ENCODE data around the gene ABHD8. TPM values are rescaled to one million over a fixed set of nuclear protein-coding genes. Genes with fewer than 3 reads are reported as not detected.
A peak's percentile ranks its signal among the peaks of the same experiment; 100 is the strongest.

The ABHD8 gene
- total and polyA plus RNA-seq, 2 of the 13 experiments (the other 11 are each of a cell fraction or from before 2014, with no cell fraction given), result 6.3 to 7.2 TPM

- peak; percentile 82 for TF ChIP-seq YY1 (IDR thresholded peaks at IDR 0.05; ENCODE audit: insufficient read depth, insufficient replicate concordance, low read depth, low read length)
- TF ChIP-seq ZIK1 (CRISPR knock-in tag; IDR thresholded peaks at IDR 0.05; ENCODE audit: borderline replicate concordance, low read depth), result no peak
- 0 out of 2 replicates have a peak, but pooled peaks have one; percentile 41 for TF ChIP-seq ZNF337 (CRISPR knock-in tag; IDR thresholded peaks at IDR 0.05; ENCODE audit: borderline replicate concordance, low read depth)
- TF ChIP-seq DDIT3 (CRISPR knock-in tag; IDR thresholded peaks at IDR 0.05), result no peak
- no peak for TF ChIP-seq SMAD9 (CRISPR knock-in tag; IDR thresholded peaks at IDR 0.05)
- no peak for TF ChIP-seq NPAS2 (CRISPR knock-in tag; IDR thresholded peaks at IDR 0.05; ENCODE audit: borderline replicate concordance)
- TF ChIP-seq ZNF256 (CRISPR knock-in tag; conservative IDR thresholded peaks at IDR 0.05), result no peak; the same call in 1 of the 2 replicates
- TF ChIP-seq NONO (IDR thresholded peaks at IDR 0.05), result no peak
- TF ChIP-seq NONO (CRISPR knock-in tag; conservative IDR thresholded peaks at IDR 0.05), result peak; percentile 92
- no peak for TF ChIP-seq ZNF615 (CRISPR knock-in tag; IDR thresholded peaks at IDR 0.05; ENCODE audit: borderline replicate concordance)
- no peak for TF ChIP-seq MAFK (conservative IDR thresholded peaks at IDR 0.05 in 1 of 2, IDR thresholded peaks at IDR 0.05 in 1 of 2; ENCODE audit: low read length in 2 of 2)
- TF ChIP-seq ZNF83 (CRISPR knock-in tag; IDR thresholded peaks at IDR 0.05; ENCODE audit: borderline replicate concordance), result no peak
- 0 out of 3 replicates have a peak, but pooled peaks have one; percentile 50 for TF ChIP-seq MXI1 (IDR thresholded peaks at IDR 0.05; ENCODE audit: borderline replicate concordance, low read depth, low read length)
- TF ChIP-seq PHF20 (CRISPR knock-in tag; IDR thresholded peaks at IDR 0.05), result no peak; the same call in 1 of the 2 replicates
- TF ChIP-seq TBL1XR1 (IDR thresholded peaks at IDR 0.05; ENCODE audit: borderline replicate concordance, low read length, partially characterized antibody), result peak; percentile 80
- no peak; the same call in 1 of the 2 replicates for TF ChIP-seq ZBTB42 (CRISPR knock-in tag; IDR thresholded peaks at IDR 0.05)
- TF ChIP-seq PREB (CRISPR knock-in tag; IDR thresholded peaks at IDR 0.05), result no peak
- TF ChIP-seq ZNF230 (CRISPR knock-in tag; IDR thresholded peaks at IDR 0.05), result no peak
- TF ChIP-seq REL (CRISPR knock-in tag; conservative IDR thresholded peaks at IDR 0.05), result no peak
- TF ChIP-seq ZNF792 (CRISPR knock-in tag; IDR thresholded peaks at IDR 0.05), result peak; percentile 0; the same call in 1 of the 2 replicates
- no peak for TF ChIP-seq FLYWCH1 (CRISPR knock-in tag; IDR thresholded peaks at IDR 0.05)
- peak; percentile 82; the same call in 1 of the 2 replicates for TF ChIP-seq ZBTB7B (CRISPR knock-in tag; IDR thresholded peaks at IDR 0.05)
- peak; percentile 40; the same call in 1 of the 2 replicates for TF ChIP-seq NFIC (IDR thresholded peaks at IDR 0.05; ENCODE audit: low read length)
- no peak for TF ChIP-seq WIZ (CRISPR knock-in tag; IDR thresholded peaks at IDR 0.05)
- no peak for TF ChIP-seq BCLAF1 (IDR thresholded peaks at IDR 0.05)
- no peak; the same call in 1 of the 2 replicates for TF ChIP-seq POLR2AphosphoS5 (IDR thresholded peaks at IDR 0.05; ENCODE audit: low read depth, low read length)
Measured at GRCh38 chr19:17243830-17244617, 59.2 kb downstream of the ABHD8 start (continued).
